ENCODE measurements around the gene PEX11G.

PEX11G gene

GRCh38 chr19:7492558-7492957, 3.7 kb upstream of the PEX11G start:
- DNase-seq, result no peak

- DNase-seq, result no peak
Observed at GRCh38 chr19:7492142-7492541, 3.3 kb upstream of the PEX11G start.

DNA sequence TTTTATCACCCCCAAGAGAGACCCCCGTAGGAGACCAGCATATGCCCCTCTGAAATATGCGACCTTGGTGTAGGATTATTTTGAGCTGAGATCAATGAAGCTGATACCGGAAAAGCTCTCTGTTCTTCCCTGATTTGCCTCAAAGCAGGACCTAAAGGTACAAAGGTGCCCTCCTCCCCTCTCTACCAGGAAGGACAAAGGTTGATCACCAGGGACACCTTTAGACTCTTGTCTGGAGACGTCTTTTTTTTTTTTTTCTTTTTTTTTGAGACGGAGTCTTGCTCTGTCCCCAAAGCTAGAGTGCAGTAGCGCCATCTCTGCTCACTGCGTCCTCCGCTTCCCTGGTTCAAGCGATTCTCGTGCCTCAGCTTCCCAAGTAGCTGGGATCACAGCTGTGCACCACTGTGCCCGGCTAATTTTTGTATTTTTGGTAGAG, 792 bp upstream of the PEX11G start:
- no peak for DNase-seq

DNA sequence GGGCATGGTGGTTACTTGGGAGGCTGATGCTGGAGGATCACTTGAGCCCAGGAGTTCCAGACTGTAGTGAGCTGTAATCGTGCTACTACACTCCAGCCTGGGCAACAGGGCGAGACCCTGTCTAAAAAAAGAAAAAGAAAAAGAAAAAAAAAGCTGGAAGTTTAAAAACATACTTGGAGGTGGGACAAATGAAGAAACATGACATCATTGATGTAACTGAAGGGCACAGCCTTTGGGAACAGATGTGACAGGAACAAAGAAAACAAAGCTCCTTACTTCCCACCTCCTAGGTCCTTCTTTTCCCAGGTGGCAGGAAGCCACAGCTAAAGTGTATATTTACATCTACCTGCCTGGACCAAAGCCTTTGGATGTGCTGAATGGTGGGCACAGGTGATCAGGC, 1.9 kb downstream of the PEX11G start:
- DNase-seq, result no peak

GRCh38 chr19:7483720-7484201, 5.1 kb downstream of the PEX11G start:
- DNase-seq, result no peak

GRCh38 chr19:7482584-7483439, 6.0 kb downstream of the PEX11G start:
- DNase-seq, result peak; percentile 66

GRCh38 chr19:7480970-7481255, 7.9 kb downstream of the PEX11G start:
- DNase-seq, result no peak

GRCh38 chr19:7480222-7480969, 8.4 kb downstream of the PEX11G start:
- DNase-seq, result no peak

DNA sequence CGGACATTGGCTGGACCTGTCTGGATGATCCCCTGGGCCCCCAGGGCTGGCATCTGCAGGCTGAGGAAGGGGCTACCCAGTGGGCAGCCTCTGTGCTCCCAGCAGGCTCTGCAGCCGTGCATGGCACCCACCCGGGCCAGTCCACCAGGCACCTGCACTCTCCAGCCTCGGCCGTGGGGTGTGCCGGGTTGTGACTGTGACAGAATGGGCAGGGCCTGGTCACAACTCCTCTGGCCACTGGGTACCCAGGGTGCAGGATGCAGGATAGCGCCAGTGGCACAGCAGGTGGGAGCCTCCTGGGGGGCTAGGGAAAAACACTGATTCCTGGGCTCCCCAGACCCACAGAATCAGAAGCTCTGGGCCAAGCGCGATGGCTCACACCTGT, 10.0 kb downstream of the PEX11G start:
- DNase-seq, result no peak

GRCh38 chr19:7478173-7478842, 10.5 kb downstream of the PEX11G start:
- DNase-seq, result no peak

DNA sequence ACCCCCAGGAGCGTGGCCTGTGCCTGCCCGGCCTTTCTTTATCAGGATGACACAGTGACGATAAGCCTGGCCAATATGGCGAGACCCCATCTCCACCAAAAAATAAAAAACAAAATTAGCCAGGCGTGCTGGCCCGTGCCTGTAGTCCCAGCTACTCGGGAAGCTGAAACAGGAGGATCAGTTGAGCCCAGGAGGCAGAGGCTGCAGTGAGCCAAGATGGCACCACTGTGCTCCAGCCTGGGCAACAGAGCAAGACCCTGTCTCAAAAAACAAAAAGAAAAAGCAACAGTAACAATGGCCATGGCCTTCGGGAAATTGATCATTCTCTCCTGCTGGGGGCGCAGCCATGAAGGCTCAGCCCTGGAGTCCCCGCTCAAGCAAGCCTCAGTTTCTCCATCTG, 11.1 kb downstream of the PEX11G start:
- no peak for DNase-seq

- no peak for DNase-seq
Observed at GRCh38 chr19:7476777-7477494, 11.9 kb downstream of the PEX11G start.

GRCh38 chr19:7476241-7476640, 12.6 kb downstream of the PEX11G start:
- DNase-seq, result no peak

DNA sequence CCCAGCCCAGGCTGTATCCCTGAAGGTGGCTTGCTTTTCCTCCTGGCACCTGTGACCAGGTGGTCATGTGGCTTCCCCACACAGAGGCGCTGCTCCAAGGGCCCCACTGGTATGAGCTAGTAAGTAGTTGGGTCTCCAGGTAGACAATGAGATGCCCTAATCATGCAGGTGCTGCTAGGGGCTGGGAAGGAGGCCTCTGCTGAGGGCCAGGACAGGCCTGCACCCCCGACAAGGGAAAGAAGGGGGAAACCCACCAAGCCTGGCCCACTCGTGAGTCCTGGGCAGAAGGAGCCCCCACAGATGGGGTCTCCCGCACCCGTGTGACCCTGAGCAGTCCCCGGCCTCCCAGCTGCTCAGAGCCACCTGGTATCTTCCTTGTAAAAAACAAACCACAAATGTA, 13.2 kb downstream of the PEX11G start:
- no peak for DNase-seq

DNA sequence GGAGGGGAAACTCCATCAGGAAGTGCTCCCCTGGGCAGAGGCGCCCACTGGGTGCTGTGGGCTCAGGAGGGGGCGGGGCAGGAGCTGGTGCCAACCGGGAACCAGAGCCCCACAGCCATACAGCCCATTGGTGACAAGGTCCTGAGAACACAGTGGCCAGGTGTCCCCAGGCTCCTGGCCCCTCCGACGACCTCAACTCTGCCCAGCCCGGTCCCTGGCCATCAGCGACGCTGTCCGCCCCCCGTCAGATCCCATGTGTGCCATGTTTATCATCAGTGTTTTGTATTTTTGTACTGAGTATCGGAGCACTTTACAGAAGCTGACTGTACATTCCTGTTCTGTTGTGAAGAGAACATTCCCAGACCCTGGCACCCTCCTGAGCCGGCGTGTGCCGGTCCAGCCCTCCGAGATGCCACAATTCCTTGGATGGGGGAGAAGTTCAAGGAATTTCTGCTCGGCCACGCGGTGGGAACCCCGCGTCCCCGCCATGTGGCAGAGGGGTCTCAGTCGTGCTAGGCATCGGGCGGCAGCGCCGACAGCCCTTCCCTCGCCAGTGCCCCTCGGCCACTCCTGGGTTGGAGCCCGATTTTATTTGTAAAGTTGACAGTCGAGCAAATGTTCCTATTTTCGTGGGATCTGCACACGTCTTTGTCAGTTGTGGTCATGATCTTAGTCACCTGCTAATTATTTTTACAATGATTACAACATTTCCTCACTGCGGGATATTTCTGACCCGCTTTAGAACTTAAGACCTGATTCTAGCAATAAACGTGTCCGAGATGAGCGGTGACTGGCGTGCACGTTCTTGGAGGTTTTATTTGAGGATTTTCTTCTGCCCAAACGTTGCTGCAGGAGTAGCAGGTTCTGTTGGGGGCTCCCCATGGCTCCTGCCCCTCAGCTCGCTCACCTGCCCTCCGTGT, 16.9 kb downstream of the PEX11G start:
- no peak for DNase-seq

DNA sequence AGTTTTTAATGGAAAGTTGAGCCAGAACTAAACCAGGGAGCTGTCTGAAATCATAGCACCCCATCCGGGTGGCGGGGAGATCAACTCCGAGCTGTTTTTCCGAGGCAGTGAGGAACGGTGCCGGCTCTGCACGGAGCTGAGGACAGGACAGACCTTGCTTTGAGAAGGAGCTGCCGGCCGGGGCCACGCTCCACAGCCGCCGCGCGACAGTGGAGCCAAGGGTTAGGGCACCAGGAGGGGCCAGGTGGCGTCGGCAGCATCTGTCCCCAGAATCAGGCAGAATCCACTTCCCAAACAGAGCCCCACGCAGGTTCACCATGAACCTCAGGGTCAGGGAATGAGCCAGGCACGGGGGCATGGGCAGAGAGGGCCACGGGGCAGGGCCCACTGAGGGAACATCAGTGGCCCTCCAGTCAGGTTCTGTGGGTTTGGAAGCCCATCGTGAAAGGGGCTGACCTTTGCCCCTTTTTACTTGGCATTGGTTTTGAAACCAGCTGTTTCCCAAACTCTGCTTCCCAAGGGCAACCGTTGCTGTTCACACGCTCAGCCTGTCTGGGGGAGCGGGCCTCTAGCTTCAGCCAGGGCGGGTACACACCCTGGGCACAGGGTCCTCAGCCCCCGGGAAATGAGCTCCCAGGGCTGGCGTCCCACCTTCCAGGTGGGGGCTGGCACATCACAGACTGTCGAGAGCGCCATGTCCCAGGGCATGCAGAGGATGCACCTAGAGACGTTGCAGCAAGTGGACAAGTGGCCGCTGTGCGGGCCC, 18.1 kb downstream of the PEX11G start:
- DNase-seq, result no peak

- no peak for DNase-seq
Observed at GRCh38 chr19:7469669-7470285, 19.1 kb downstream of the PEX11G start.

GRCh38 chr19:7468840-7469239, 20.0 kb downstream of the PEX11G start:
- DNase-seq, result no peak

DNA sequence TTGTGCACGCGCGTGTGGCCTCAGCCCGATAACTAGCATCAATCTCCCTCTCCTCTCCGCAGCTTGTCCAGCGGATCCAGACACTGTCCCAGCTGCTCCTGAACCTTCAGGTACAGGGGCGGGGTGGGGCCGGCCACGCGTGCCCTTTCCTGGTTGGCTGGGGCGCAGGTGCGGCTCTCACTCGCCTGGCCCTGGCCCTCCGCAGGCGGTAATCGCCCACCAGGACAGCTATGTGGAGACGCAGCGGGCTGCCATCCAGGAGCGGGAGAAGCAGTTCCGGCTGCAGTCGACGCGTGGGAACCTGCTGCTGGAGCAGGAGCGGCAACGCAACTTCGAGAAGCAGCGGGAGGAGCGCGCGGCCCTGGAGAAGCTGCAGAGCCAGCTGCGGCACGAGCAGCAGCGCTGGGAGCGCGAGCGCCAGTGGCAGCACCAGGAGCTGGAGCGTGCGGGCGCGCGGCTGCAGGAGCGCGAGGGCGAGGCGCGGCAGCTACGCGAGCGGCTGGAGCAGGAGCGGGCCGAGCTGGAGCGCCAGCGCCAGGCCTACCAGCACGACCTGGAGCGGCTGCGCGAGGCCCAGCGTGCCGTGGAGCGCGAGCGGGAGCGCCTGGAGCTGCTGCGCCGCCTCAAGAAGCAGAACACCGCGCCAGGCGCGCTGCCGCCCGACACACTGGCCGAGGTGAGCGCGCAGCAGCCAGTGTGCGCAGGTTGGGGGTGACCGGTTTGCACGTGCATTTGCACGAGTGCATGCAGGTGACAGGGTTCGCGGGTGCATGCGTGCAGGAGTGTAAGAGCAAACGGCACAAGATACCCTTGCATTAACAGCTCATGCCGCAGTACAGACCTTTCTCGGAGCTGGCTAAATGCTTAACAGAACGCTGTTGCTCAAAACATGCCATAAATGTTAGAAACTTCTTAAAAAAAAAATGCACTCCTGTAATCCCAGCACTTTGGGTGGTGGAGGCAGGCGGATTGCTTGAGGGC, 21.5 kb downstream of the PEX11G start:
- no peak for DNase-seq

All from NCI-H2171 (cell line).